Forelimb muscle (tissue), 1 donor: ENCODE results near the gene MFSD12. TPM values are rescaled to one million over a fixed set of nuclear protein-coding genes. Genes with fewer than 3 reads are reported as not detected.
A peak's percentile ranks its signal among the peaks of the same experiment; 100 is the strongest.

ENCODE experiments used
- DNase-seq: peaks from one replicate; pipeline ENCODE4 v3.0.0-alpha.2; 2013; ENCODE audit warnings: low read depth
- polyA plus RNA-seq: library from polyadenylated mRNA; unstranded; fragments of 120-200 nt; gene quantifications from one replicate; pipeline ENCODE4 v1.2.1, GENCODE V29; 2013; ENCODE audit not compliant: insufficient read length

MFSD12 gene
- 25.2 TPM for polyA plus RNA-seq

DNA sequence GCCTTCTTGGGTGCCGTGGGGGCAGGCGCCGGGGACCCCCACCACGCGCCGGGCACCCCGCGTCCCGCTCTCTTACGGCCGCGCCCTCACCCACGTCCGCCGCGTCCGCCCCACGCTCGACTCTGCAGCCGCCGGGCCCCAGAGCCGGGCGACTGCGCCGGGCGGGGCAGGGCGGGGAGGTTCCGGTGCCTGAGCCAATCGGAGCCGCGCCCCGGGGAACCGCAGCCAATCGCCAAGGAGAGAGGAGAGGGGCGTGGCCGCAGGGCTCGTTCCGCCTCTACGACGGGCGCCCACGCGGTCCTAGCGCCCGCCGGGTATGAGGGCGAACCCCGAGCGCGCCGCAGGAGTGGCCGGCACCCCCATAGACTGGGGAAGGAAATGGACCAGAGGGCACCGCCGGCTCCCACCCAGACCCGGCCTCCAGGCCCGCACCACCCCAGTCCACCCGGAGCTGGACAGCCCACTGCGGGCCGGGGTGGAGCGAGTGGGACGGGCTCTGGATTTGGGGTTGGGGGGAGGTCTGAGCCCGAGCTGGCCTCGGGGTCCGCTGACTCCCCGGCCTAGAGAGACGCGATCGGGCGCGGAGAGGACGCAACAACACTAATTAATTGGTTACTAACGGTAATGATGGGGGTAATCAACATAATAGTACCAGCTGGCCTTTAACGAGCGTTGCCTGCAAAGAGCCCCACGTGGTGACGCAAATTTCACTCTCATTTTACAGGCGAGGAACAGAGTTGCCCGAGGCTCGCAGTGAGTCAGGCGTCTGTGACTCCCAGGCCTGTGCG lies at the start of gene MFSD12:
TSS of gene MFSD12 (minus strand) at position 126 of the 788 bp plus-strand sequence. CDS start 183 bp downstream, outside the sequence.
- DNase-seq: peak; percentile 80

DNA sequence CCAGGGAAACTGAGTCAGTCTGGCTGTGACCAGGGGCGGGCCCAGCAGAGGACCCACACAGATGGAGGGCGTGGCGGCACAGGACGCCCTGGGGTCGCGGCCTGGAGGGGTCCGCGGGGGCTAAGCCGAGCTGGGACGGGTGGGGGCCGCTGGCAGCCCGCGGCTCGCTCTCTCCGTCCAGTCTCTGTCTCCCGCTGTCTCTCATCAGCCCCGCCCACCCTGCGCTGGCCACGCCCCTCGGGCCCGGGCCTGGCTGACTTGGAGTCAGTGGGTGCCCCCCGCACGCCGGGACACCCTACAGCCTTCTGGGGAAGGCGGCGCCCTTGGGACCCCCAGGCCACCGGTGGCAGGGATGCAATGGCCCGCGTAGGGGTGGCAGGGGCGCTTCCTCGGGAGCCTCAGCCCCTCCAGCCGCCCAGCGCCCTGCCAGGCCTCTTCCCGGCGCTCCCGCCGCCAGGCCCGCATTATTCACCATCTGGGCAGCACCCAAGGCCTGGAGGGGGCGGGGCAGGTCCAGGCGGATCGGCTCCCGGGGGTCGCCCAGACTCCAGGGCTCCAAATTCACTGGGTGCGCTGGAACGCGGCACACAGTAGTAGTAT lies 49.4 kb upstream of the MFSD12 start, which contains the start of gene TBXA2R:
TSS of gene TBXA2R (minus strand) at position 186 of the 600 bp plus-strand sequence. CDS start 6,241 bp downstream, outside the sequence.
- DNase-seq: no peak

GRCh38 chr19:3606174-3606689 lies 48.8 kb upstream of the MFSD12 start:
- no peak for DNase-seq

GRCh38 chr19:3605770-3606169 lies 48.4 kb upstream of the MFSD12 start:
- DNase-seq: no peak

DNA sequence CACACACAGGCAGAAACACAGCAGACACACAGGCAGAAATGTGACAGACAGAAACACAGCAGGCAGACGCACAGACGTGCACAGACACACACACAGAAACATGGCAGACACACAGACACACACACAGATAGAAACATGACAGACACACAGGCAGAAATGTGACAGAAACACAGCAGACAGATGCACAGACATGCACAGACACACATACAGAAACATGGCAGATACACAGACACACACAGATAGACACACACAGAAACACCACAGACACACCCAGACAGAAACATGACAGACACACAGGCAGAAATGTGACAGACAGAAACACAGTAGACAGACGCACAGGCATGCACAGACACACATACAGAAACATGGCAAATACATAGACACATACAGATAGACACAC lies 48.0 kb upstream of the MFSD12 start:
- no peak for DNase-seq

DNA sequence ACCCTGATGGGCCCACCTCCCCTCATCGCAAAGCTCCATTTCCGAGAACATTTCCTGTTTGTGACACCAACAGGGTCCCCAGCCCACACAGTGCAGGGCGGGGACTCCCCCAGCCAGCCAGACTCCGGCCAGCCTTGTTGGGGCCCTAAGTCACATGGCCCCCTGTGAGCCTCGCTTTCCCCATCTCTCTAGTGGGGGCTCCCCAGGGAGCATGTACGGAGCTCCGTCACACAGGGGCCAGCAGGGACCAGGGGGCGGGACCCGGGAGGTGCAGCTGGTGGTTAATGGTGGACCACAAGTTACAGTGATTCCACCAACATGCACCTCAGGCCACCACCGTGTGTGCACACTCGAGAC lies 47.6 kb upstream of the MFSD12 start:
- DNase-seq: no peak

DNA sequence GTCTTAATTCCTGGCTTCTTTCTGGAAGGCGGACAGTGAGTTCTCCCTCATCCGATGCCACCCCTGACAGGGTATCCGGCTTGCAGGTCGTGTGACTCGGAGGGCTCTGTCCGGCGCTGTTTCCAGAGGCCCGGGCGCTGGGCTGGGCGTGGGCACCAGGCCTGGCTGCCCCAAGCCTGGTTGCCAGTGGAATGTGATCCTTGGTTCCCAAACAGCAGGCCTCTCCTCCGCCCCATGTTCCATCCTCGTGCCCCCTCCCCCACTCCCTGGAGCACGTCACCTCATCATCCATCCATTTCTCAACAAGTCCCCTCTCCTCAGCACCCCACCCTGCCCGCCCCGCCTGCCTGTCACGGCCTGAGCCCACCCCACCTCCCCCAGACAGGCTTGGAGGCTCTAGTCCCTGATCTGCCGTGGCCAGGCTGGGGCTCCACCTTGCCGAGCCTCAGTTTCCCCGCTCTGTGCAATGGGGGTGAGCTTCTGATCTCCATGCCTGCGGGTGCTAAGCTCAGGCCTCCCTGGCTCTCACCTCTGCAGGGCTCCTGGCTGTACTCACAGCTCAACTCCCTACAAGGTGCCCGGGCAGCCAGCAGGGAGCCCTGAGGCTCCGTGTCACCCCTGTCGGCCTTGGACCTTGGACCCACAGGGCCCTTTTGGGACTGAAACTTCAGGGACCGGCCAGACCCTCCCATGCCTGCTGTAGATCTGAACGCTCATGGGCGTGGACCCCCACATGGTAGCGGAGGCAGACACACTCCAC lies 47.0 kb upstream of the MFSD12 start:
- DNase-seq: no peak

GRCh38 chr19:3603121-3603811 lies 45.9 kb upstream of the MFSD12 start:
- no peak for DNase-seq

DNA sequence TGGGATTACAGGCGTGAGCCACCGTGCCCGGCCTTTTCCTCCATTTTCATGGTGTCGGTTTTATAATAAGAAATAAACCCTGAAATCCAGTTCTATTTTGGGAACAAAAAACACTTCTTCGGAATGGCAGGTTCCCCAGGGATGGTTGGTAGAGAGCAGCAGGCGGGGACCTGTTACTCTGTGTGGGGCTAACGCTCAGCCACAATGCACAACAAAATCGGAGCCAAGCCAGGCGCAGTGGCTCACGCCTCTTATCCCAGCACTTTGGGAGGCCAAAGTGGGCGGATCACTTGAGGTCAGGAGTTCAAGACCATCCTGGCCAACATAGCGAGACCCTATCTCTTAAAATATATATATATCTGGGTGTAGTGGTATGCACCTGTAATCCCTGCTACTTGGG lies 43.6 kb upstream of the MFSD12 start:
- no peak for DNase-seq

- no peak for DNase-seq
Observed at GRCh38 chr19:3599776-3600187, 42.4 kb upstream of the MFSD12 start.

DNA sequence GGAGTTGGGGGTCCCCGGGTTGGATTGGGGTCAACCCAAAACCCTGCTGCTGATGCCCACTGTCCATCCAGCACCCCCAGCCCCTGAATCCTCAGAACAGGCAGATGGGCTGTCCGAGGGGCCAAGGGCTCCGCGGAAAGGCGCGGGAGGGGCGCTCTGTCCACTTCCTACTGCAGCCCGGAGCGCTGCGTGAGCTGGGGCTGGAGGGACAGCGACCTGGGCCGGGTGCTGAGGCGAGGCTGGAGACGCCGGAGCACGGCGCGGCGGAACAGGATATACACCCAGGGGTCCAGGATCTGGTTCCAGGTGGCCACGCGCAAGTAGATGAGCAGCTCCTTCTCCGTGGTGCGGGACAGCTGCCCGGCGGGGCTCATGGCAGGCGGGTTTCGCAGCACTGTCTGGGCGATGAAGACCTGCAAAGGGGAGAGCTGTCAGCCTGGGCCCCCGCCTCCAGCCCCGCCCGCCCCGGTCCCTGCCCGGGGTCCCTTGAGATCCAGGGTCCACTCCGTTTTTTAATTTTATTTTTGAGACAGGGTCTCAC lies 38.2 kb upstream of the MFSD12 start:
- no peak for DNase-seq

- DNase-seq: no peak
Observed at GRCh38 chr19:3593156-3593555, 35.8 kb upstream of the MFSD12 start.

DNA sequence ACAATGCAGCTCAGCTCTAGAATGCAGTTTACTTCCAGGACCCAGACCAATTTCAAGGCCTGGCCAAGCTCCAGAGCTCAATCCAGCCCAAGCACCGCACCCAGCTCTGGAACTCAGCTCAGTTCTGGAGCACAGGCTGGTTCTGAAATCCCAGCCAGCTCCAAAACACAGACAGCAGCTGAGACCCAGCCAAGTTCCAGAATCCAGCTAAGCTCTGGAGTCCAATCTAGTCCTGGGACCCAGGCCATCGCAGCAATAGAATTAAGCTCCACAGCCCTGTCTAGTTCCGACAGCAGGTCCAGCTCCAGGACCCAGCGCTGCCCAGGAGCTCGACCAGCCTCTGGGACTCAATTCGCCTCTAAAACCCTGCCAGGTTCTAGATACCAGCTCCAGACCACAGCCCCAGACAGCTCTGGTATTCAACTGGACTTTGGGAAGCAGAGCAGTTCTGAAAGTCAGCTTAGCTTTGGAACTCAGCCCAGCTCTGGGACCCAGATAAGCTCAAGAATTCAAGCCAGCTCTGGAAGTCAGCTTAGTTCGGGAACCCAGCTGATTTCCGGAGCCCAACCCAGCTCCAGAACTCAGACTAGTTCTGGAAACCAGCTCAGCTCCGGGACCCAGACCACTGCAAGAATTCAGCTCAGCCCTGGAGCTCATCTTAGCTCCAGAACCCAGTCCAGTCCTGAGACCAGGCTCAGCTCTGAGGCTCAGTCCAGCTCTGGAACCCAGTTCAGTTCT lies 34.7 kb upstream of the MFSD12 start:
- DNase-seq: no peak

- DNase-seq: no peak
Observed at GRCh38 chr19:3590991-3591659, 33.7 kb upstream of the MFSD12 start.

- DNase-seq: no peak
Observed at GRCh38 chr19:3589949-3590348, 32.6 kb upstream of the MFSD12 start.

DNA sequence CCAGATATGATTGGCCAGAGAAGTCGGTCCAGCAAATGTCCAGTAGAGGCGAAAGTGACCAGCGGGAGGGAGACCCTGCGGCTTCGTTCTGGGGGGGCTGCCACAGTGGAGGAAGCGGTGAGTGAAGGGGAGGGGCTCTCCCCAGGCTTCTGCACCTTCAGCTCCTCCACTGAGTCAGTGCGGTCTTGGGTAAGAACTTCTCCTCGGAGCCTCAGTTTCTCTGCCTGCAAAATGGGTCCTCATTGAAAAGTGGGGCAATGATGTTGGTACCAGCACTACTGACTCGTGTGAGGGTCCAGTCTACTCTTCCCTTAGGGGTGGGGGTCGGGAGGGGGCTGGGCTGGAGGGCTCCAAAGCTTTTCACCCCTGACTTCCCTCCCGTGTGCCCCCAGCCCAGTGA lies 32.1 kb upstream of the MFSD12 start:
- no peak for DNase-seq

DNA sequence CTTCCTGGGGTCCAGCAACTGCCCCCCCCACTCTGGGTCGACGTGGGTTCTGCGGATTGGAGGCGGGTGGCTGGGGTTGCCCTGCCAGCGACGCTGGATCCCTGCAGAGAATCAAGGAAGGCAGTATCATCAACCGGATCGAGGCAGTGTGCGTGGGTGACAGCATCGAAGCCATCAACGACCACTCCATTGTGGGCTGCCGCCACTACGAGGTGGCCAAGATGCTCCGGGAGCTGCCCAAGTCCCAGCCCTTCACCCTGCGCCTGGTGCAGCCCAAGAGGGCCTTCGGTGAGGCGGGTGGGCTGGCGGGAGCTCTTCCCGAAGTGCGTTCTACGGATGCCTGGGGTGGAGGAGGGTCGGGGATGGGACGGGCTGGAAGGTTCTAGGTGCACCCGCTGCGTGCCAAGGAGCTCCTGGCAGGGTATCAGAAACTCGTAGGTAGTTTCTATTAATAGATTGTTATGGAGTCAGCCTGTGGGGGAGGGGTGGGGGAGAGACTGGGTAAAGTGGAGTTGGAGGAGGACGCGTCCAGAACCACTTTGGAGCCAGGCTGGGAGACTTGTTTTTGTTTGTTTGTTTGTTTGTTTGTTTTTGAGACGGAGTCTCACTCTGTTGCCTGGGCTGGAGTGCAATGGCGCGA lies 29.4 kb upstream of the MFSD12 start:
- no peak for DNase-seq

GRCh38 chr19:3586127-3586626 lies 28.8 kb upstream of the MFSD12 start:
- DNase-seq: no peak
